Tibial nerve (tissue), 4 donors: ENCODE data around the gene CHN2. TPM values are rescaled to one million over a fixed set of nuclear protein-coding genes. Genes with fewer than 3 reads are reported as not detected.

Source experiments
- DNase-seq, 2 donors: peaks; one replicate each; pipeline ENCODE4 v3.0.0-alpha.2; 2019; ENCODE audit warnings: low spot score in 2 of 2
- H3K27ac ChIP-seq, 4 donors: fragments of 200-600 bp; sonication (generic) in 3 of 4; one replicate each; pipeline ENCODE4 v1.5.1; 2017 to 2019; ENCODE audit warnings: mild to moderate bottlenecking in 1 of 4
- H3K27me3 ChIP-seq, 2 donors: fragments of 200-600 bp; sonication (generic) in 1 of 2; one replicate each; pipeline versions ENCODE4 v1.5.1 to v1.6.0; 2017 to 2019
- H3K36me3 ChIP-seq, 3 donors: fragments of 200-600 bp; sonication (generic); one replicate each; pipeline ENCODE4 v1.5.1; 2018 to 2019
- H3K4me1 ChIP-seq, 4 donors: fragments of 200-600 bp; sonication (generic) in 3 of 4; one replicate each; pipeline ENCODE4 v1.5.1; 2017 to 2019
- H3K4me3 ChIP-seq, 4 donors: fragments of 200-600 bp; sonication (generic) in 3 of 4; one replicate each; pipeline ENCODE4 v1.5.1; 2017 to 2019; ENCODE audit warnings: mild to moderate bottlenecking in 1 of 4, moderate library complexity in 1 of 4
- H3K9me3 ChIP-seq, 4 donors: fragments of 200-600 bp; sonication (generic) in 3 of 4; one replicate each; pipeline ENCODE4 v1.5.1; 2017 to 2019
- CTCF ChIP-seq, 5 experiments: fragments of 200-600 bp in 3 of 5; fragments of 450-650 bp in 2 of 5; sonication (generic) in 3 of 5; IDR thresholded peaks; one replicate each; pipeline ENCODE4 v1.5.1; 2016 to 2019; ENCODE audit warnings: antibody characterized with exemption in 5 of 5, mild to moderate bottlenecking in 3 of 5, moderate library complexity in 2 of 5
- EP300 ChIP-seq, 2 donors: sonication (generic); formaldehyde crosslinking; IDR thresholded peaks; one replicate each; pipeline ENCODE4 v1.6.1; 2017; ENCODE audit warnings: antibody characterized with exemption in 2 of 2, mild to moderate bottlenecking in 1 of 2
- POLR2A ChIP-seq, 2 donors: fragments of 450-650 bp; IDR thresholded peaks; one replicate each; pipeline ENCODE4 v1.6.1; 2017; ENCODE audit warnings: antibody characterized with exemption in 2 of 2, mild to moderate bottlenecking in 2 of 2, moderate library complexity in 2 of 2
- WGBS, 2 donors: methylation state at CpG; one replicate each; pipeline ENCODE4 v1.1.5; 2018; 5-methylcytosine and 5-hydroxymethylcytosine counted together
- total RNA-seq, 4 donors: library from RNA; depleted of rRNA; stranded (reverse); fragments of >200 nt; gene quantifications; one replicate each; pipeline ENCODE4 v1.1.0, GENCODE V29; 2016

Gene CHN2
- total RNA-seq, 4 donors from 2014 or later, result 3.9 to 12.6 (median 7.0) TPM

- H3K36me3 ChIP-seq, result no peaks in the 10 kb centered on the region
- no peak for DNase-seq
- no peaks in the 10 kb centered on the region for H3K9me3 ChIP-seq
- WGBS, 2 donors, result 74 to 80% methylated on average over 14 of the region's 14 CpGs
- no peaks in the 10 kb centered on the region for H3K4me1 ChIP-seq
- TF ChIP-seq CTCF (IDR thresholded peaks at IDR 0.05) (no peak), EP300 (IDR thresholded peaks at IDR 0.05) (no peak), POLR2A (IDR thresholded peaks at IDR 0.05) (no peak)
- no peak overlapping the region for H3K4me3 ChIP-seq
- H3K27ac ChIP-seq, result no peak overlapping the region
- no peaks in the 10 kb centered on the region for H3K27me3 ChIP-seq
These were observed 138.6 kb downstream of the CHN2 start for GRCh38 chr7:29332875-29333855.

GRCh38 chr7:29335188-29336083 is 140.9 kb downstream of the CHN2 start:
- Histone ChIP-seq H3K9me3 (no peaks in the 10 kb centered on the region), H3K27ac (no peak overlapping the region), H3K4me3 (no peak overlapping the region), H3K36me3 (no peaks in the 10 kb centered on the region), H3K27me3 (no peaks in the 10 kb centered on the region), H3K4me1 (no peaks in the 10 kb centered on the region)
- TF ChIP-seq EP300 (IDR thresholded peaks at IDR 0.05) (no peak), POLR2A (IDR thresholded peaks at IDR 0.05) (no peak), CTCF (IDR thresholded peaks at IDR 0.05) (no peak)
- no peak for DNase-seq
- WGBS, 2 donors, result 83 to 85% methylated on average over 6 of the region's 6 CpGs

DNA sequence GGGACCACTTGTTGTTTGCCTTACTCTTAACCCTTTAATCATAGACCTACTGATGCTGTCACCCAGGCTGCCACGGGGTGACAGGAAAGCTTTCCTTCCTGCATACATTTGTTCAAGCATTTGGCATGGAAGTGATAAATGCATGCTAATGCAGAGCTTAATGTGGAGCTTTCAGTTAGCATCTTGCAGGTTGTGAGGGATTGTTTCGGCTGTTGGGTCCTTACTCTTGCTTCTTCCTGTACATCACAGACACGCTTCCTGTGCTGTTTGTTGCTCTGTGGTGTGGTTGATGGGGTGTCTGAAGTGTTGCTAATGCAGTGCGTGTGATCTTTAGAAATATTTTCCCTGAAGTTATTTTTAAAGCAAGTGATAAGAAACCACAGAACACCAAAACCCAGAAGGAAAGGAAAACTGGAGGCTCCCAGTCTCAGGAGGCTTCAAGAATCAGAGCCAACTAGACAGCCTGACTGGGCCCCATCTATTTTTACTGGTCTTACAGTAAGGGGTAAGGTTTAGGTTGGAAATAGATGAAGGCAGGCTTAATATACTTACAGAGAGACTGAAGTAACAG is 143.1 kb downstream of the CHN2 start:
- no peaks in the 10 kb centered on the region for H3K27me3 ChIP-seq
- H3K36me3 ChIP-seq, result no peaks in the 10 kb centered on the region
- WGBS, 2 donors, result 52 to 53% methylated on average over 4 of the region's 4 CpGs
- H3K9me3 ChIP-seq, result no peaks in the 10 kb centered on the region
- H3K27ac ChIP-seq, result no peak overlapping the region
- no peak overlapping the region for H3K4me3 ChIP-seq
- H3K4me1 ChIP-seq, result peaks cover 0 to under 1% (median 0%) of the 10 kb centered on the region in 4 donors
- TF ChIP-seq CTCF (IDR thresholded peaks at IDR 0.05), result no peak
- no peak for TF ChIP-seq POLR2A (IDR thresholded peaks at IDR 0.05)
- no peak for TF ChIP-seq EP300 (IDR thresholded peaks at IDR 0.05)
- DNase-seq, result no peak

GRCh38 chr7:29340696-29341095 is 146.1 kb downstream of the CHN2 start:
- TF ChIP-seq CTCF (IDR thresholded peaks at IDR 0.05), result no peak
- no peak for TF ChIP-seq POLR2A (IDR thresholded peaks at IDR 0.05)
- no peak for TF ChIP-seq EP300 (IDR thresholded peaks at IDR 0.05)
- WGBS, 2 donors, result 79 to 91% methylated on average over 8 of the region's 8 CpGs
- no peaks in the 10 kb centered on the region for H3K27me3 ChIP-seq
- no peaks in the 10 kb centered on the region for H3K36me3 ChIP-seq
- no peak for DNase-seq
- H3K9me3 ChIP-seq, result no peaks in the 10 kb centered on the region
- H3K27ac ChIP-seq, result no peak overlapping the region
- H3K4me3 ChIP-seq, result no peak overlapping the region
- peaks cover 0 to 6% (median 0%) of the 10 kb centered on the region in 4 donors for H3K4me1 ChIP-seq
